ENCODE results near the gene FAM135A. TPM values are rescaled to one million over a fixed set of nuclear protein-coding genes. Genes with fewer than 3 reads are reported as not detected.

Gene FAM135A
- total RNA-seq, 4 donors from 2014 or later: 52.2 to 119 (median 66.1) TPM

GRCh38 chr6:70527071-70527737 is 113.9 kb downstream of the FAM135A start:
- H3K9me3 ChIP-seq: no peaks in the 10 kb centered on the region
- H3K4me3 ChIP-seq: no peak overlapping the region
- H3K27ac ChIP-seq: no peak overlapping the region
- H3K4me1 ChIP-seq: no peaks in the 10 kb centered on the region
- no peaks in the 10 kb centered on the region for H3K27me3 ChIP-seq
- DNase-seq (ENCODE audit: low spot score in 2 of 2): no peak
- no peak for TF ChIP-seq CTCF (IDR thresholded peaks at IDR 0.05)
- TF ChIP-seq POLR2AphosphoS5 (IDR thresholded peaks at IDR 0.05): no peak
- TF ChIP-seq POLR2A (IDR thresholded peaks at IDR 0.05): no peak
- no peak for TF ChIP-seq EP300 (IDR thresholded peaks at IDR 0.05)
- peaks cover 27% of the 10 kb centered on the region for H3K36me3 ChIP-seq
- 86% methylated on average over 5 of the region's 5 CpGs for WGBS

GRCh38 chr6:70530023-70530422 is 116.7 kb downstream of the FAM135A start:
- Histone ChIP-seq H3K4me3 (no peak overlapping the region), H3K27ac (no peak overlapping the region), H3K27me3 (no peaks in the 10 kb centered on the region), H3K9me3 (no peaks in the 10 kb centered on the region), H3K36me3 (peaks cover 16% of the 10 kb centered on the region), H3K4me1 (no peaks in the 10 kb centered on the region)
- 95% methylated on average over 2 of the region's 2 CpGs for WGBS
- DNase-seq (ENCODE audit: low spot score in 2 of 2): no peak
- TF ChIP-seq POLR2A (IDR thresholded peaks at IDR 0.05): no peak
- TF ChIP-seq POLR2AphosphoS5 (IDR thresholded peaks at IDR 0.05): no peak
- TF ChIP-seq EP300 (IDR thresholded peaks at IDR 0.05): no peak
- no peak for TF ChIP-seq CTCF (IDR thresholded peaks at IDR 0.05)

GRCh38 chr6:70531133-70531532 is 117.8 kb downstream of the FAM135A start:
- Histone ChIP-seq H3K36me3 (peaks cover 15% of the 10 kb centered on the region), H3K27me3 (no peaks in the 10 kb centered on the region), H3K27ac (no peak overlapping the region), H3K4me3 (no peak overlapping the region), H3K4me1 (no peaks in the 10 kb centered on the region), H3K9me3 (no peaks in the 10 kb centered on the region)
- 94% methylated on average over 1 of the region's 1 CpG for WGBS
- DNase-seq (ENCODE audit: low spot score in 2 of 2): no peak
- no peak for TF ChIP-seq POLR2AphosphoS5 (IDR thresholded peaks at IDR 0.05)
- TF ChIP-seq CTCF (IDR thresholded peaks at IDR 0.05): no peak

- H3K36me3 ChIP-seq: peaks cover 37% of the 10 kb centered on the region
- no peaks in the 10 kb centered on the region for H3K9me3 ChIP-seq
- TF ChIP-seq EP300 (IDR thresholded peaks at IDR 0.05): no peak
- TF ChIP-seq POLR2AphosphoS5 (IDR thresholded peaks at IDR 0.05): no peak
- no peak for TF ChIP-seq CTCF (IDR thresholded peaks at IDR 0.05)
- TF ChIP-seq POLR2A (IDR thresholded peaks at IDR 0.05): no peak
- no peaks in the 10 kb centered on the region for H3K4me1 ChIP-seq
- no peak for DNase-seq (ENCODE audit: low spot score in 2 of 2)
- H3K4me3 ChIP-seq: no peak overlapping the region
- WGBS: 75% methylated on average over 1 of the region's 1 CpG
- no peaks in the 10 kb centered on the region for H3K27me3 ChIP-seq
- H3K27ac ChIP-seq: no peak overlapping the region
Measured at GRCh38 chr6:70537266-70537665, 124.0 kb downstream of the FAM135A start.

- no peaks in the 10 kb centered on the region for H3K4me1 ChIP-seq
- no peak overlapping the region for H3K27ac ChIP-seq
- TF ChIP-seq POLR2AphosphoS5 (IDR thresholded peaks at IDR 0.05) (no peak), EP300 (IDR thresholded peaks at IDR 0.05) (no peak), CTCF (IDR thresholded peaks at IDR 0.05) (no peak), POLR2A (IDR thresholded peaks at IDR 0.05) (no peak)
- H3K36me3 ChIP-seq: peaks cover 37% of the 10 kb centered on the region
- no peaks in the 10 kb centered on the region for H3K27me3 ChIP-seq
- no peak for DNase-seq (ENCODE audit: low spot score in 2 of 2)
- no peak overlapping the region for H3K4me3 ChIP-seq
- WGBS: 95% methylated on average over 1 of the region's 1 CpG
- no peaks in the 10 kb centered on the region for H3K9me3 ChIP-seq
Measured at GRCh38 chr6:70538376-70538775, 125.1 kb downstream of the FAM135A start.

Data from suprapubic skin (tissue), 4 donors.